Nephron (organoid): ENCODE data around the gene COL4A5.
A peak's percentile ranks its signal among the peaks of the same experiment; 100 is the strongest.

Experiments
- H3K27ac Mint-ChIP-seq, 3 experiments: 2 replicates each; pipeline ENCODE4 v1.8.0; 2020; ENCODE audit warnings: mixed read lengths in 3 of 3, mild to moderate bottlenecking in 2 of 3, moderate library complexity in 1 of 3
- H3K27me3 Mint-ChIP-seq: 2 replicates; pipeline ENCODE4 v1.8.0; 2021; ENCODE audit warnings: low read depth, mild to moderate bottlenecking, moderate library complexity, mixed read lengths
- H3K36me3 Mint-ChIP-seq: 2 replicates; pipeline ENCODE4 v1.8.0; 2020; ENCODE audit warnings: low read depth, mixed read lengths
- H3K4me1 Mint-ChIP-seq: 2 replicates; pipeline ENCODE4 v1.8.0; 2020; ENCODE audit warnings: mixed read lengths
- H3K4me3 Mint-ChIP-seq, 3 experiments: 2 replicates each; pipeline ENCODE4 v1.8.0; 2020; ENCODE audit warnings: mild to moderate bottlenecking in 3 of 3, mixed read lengths in 3 of 3, moderate library complexity in 2 of 3
- H3K9me3 Mint-ChIP-seq: 2 replicates; pipeline ENCODE4 v1.8.0; 2020; ENCODE audit warnings: mixed read lengths
- CTCF ChIP-seq, 3 experiments: fragments of 200-600 bp; sonication (generic); IDR thresholded peaks; one replicate each; pipeline ENCODE4 v1.5.0; 2021; ENCODE audit warnings: antibody characterized with exemption in 3 of 3; ENCODE audit not compliant: unreplicated experiment in 3 of 3

Gene COL4A5

DNA sequence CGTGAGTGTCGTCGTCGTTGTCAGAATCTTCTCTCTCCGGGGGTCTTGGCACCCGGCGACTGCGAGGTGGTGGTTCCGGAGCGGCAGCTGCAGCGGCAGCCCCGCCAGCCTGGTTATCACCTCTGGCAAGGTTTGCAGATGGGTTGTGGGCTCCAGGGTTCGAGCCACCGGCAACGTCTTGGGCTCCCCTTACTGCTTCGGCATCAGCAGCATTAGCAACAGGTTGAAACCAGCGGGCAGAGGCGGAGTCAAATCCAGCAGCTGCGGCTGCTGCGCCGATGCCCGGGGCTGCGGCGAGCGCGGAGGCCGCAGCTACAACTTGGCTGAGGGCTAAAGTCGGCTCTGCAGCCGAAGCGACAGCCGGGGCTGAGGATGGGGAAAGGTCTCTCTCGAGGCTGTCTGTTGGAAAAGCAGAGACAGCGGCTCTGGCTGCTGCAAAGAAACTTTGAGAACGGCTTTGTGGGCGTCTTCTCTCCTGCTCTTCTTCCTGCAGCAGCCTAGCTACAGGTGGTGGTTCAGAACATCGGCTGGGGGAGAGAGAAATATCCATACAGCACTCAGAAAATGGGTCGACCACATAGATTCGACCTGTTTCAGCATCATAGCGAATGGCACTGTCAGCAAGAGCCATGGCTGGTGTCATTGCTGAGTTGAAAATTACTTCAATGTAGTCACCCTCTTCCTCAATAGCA, 293.1 kb downstream of the COL4A5 start:
- H3K27ac Mint-ChIP-seq = no peak overlapping the region
- H3K4me1 Mint-ChIP-seq = peaks cover 24% of the 10 kb centered on the region
- H3K4me3 Mint-ChIP-seq = peak overlapping the region; percentile 55 to 80 (median 75)
- no peak for TF ChIP-seq CTCF (IDR thresholded peaks at IDR 0.05; ENCODE audit: unreplicated experiment in 3 of 3)
- no peaks in the 10 kb centered on the region for H3K36me3 Mint-ChIP-seq
- H3K27me3 Mint-ChIP-seq = peaks cover 100% of the 10 kb centered on the region
- peaks cover 8% of the 10 kb centered on the region for H3K9me3 Mint-ChIP-seq

- peaks cover 97% of the 10 kb centered on the region for H3K27me3 Mint-ChIP-seq
- no peak for TF ChIP-seq CTCF (IDR thresholded peaks at IDR 0.05; ENCODE audit: unreplicated experiment in 3 of 3)
- no peak overlapping the region for H3K27ac Mint-ChIP-seq
- H3K4me1 Mint-ChIP-seq = peaks cover 31% of the 10 kb centered on the region
- no peaks in the 10 kb centered on the region for H3K36me3 Mint-ChIP-seq
- H3K4me3 Mint-ChIP-seq = peak overlapping the region; percentile 71 to 81 (median 78)
- peaks cover 8% of the 10 kb centered on the region for H3K9me3 Mint-ChIP-seq
Measured at GRCh38 chrX:108734426-108734825, 294.8 kb downstream of the COL4A5 start.

DNA sequence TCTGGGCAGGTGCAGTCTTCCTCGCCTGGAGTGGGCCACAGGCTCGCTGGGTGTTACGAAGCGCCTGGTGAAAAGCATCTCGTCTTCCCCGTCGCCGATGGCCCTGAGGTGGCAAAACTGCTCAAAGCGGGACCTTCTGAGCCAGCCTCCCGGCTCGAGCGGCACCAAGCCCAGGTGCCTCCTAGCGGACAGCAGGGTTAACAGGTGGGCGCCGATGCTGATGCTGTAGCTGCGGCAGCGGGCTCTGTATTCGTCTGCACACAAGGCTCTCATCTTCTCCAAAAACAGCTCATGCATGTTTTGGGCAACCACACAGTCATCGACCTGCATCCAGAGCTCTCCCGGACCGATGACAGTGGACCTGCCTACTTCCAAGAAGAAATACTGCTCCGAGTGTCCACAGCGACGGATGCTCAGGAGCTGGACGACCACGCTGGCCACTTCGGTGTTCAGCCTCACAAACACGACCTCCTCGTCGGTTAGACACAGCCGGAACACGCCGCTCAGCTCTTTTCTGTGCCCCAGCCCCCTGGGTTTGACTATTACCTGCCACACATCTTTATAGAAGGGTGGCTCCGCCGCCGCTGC, 295.5 kb downstream of the COL4A5 start:
- peaks cover 8% of the 10 kb centered on the region for H3K9me3 Mint-ChIP-seq
- peaks cover 97% of the 10 kb centered on the region for H3K27me3 Mint-ChIP-seq
- TF ChIP-seq CTCF (IDR thresholded peaks at IDR 0.05; ENCODE audit: unreplicated experiment in 3 of 3) = peak in 2 of 3 experiments; percentile 33 to 38
- H3K4me3 Mint-ChIP-seq = peak overlapping the region; percentile 71 to 81 (median 78)
- H3K27ac Mint-ChIP-seq = no peak overlapping the region
- H3K4me1 Mint-ChIP-seq = peaks cover 31% of the 10 kb centered on the region
- no peaks in the 10 kb centered on the region for H3K36me3 Mint-ChIP-seq

DNA sequence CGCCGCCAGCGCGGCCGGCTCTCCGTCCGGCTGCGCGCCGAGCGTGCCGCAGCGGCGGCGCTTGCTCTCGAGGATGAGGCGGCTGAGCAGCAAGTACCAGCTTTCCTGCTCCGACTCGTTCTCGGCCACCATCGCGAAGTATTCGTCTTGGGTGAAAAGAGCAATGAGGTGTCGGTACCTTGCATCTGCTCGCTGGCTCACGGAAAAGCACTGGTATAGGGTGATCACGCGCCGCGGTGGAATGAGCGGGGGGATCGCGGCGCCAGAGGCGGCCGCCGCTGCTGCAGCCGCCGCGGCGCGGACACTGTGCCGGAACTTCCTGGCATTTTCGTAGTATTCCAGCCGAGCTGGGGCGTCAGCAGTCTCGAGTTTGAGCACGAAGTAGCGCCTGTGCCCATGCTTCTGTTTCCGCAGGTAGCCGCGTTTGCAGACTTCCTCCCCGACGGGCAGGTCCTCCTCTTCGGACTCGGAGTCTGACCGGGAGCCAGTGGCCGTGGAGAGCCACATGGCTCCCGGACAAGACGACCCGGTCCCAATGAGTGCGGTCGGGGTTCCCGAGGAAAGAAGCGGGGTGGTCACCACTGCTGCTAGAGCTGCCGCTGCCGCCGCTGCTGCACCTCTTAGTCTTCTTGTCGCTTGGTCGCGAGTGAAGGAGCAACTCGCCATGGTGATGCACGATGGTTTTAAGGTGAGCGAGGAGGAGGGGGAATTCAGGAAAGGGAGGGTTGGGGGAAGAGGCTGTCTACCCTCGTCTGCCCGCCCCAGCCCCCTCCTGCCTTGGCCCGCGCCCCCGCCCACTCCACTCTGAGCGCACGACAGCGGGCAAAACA, 296.3 kb downstream of the COL4A5 start:
- H3K4me1 Mint-ChIP-seq = peaks cover 31% of the 10 kb centered on the region
- peak overlapping the region; percentile 91 to 93 (median 91) for H3K4me3 Mint-ChIP-seq
- no peaks in the 10 kb centered on the region for H3K36me3 Mint-ChIP-seq
- peaks cover 94% of the 10 kb centered on the region for H3K27me3 Mint-ChIP-seq
- TF ChIP-seq CTCF (IDR thresholded peaks at IDR 0.05; ENCODE audit: unreplicated experiment in 3 of 3) = no peak
- no peak overlapping the region for H3K27ac Mint-ChIP-seq
- peaks cover 8% of the 10 kb centered on the region for H3K9me3 Mint-ChIP-seq

- TF ChIP-seq CTCF (IDR thresholded peaks at IDR 0.05; ENCODE audit: unreplicated experiment in 3 of 3) = no peak
- Mint-ChIP-seq H3K4me1 (peaks cover 31% of the 10 kb centered on the region), H3K27me3 (peaks cover 91% of the 10 kb centered on the region), H3K9me3 (peaks cover 8% of the 10 kb centered on the region), H3K4me3 (peak within 1 kb of the TSS; percentile 91 to 93 (median 91)), H3K27ac (no peak within 1 kb of the TSS), H3K36me3 (no peaks in the 10 kb centered on the region)
Measured at GRCh38 chrX:108736509-108737479, 297.2 kb downstream of the COL4A5 start, which contains the start of gene IRS4. Gene IRS4, minus strand, starts transcription at chrX:108736563.
